Spinal cord (tissue), 10 donors: ENCODE results near the gene MTA1. TPM values are rescaled to one million over a fixed set of nuclear protein-coding genes. Genes with fewer than 3 reads are reported as not detected.

Source experiments
- DNase-seq, 6 donors: peaks; one replicate each; pipeline versions ENCODE4 v3.0.0 to v3.0.0-alpha.2; 2013 to 2015; ENCODE audit warnings: low spot score in 6 of 6, low read depth in 4 of 6
- H3K27ac ChIP-seq: one replicate; pipeline ENCODE4 v1.5.1; 2013; ENCODE audit warnings: low read depth, low read length, control low read depth
- H3K27me3 ChIP-seq: one replicate; pipeline ENCODE4 v1.6.1; 2013; ENCODE audit warnings: low read length; ENCODE audit not compliant: control insufficient read depth, insufficient read depth
- H3K36me3 ChIP-seq: one replicate; pipeline ENCODE4 v1.6.1; 2013; ENCODE audit warnings: low read length; ENCODE audit not compliant: control insufficient read depth, insufficient read depth
- H3K4me1 ChIP-seq: one replicate; pipeline ENCODE4 v1.6.1; 2013; ENCODE audit warnings: low read length; ENCODE audit not compliant: control insufficient read depth, insufficient read depth
- H3K4me3 ChIP-seq: one replicate; pipeline ENCODE4 v1.5.1; 2013; ENCODE audit warnings: low read depth, low read length, control low read depth
- H3K9me3 ChIP-seq: one replicate; pipeline ENCODE4 v1.6.1; 2013; ENCODE audit warnings: low read length; ENCODE audit not compliant: control insufficient read depth, insufficient read depth
- WGBS: methylation state at CpG from one replicate; pipeline ENCODE4 v1.1.5; 2013; ENCODE audit warnings: missing lambda C conversion rate; ENCODE audit not compliant: insufficient coverage; 5-methylcytosine and 5-hydroxymethylcytosine counted together
- polyA plus RNA-seq, 2 donors: library from polyadenylated mRNA; unstranded; fragments of 120-200 nt; gene quantifications; one replicate each; pipeline ENCODE4 v1.2.1, GENCODE V29; 2013; ENCODE audit not compliant: insufficient read length in 2 of 2
- total RNA-seq, 2 donors: library from RNA; depleted of rRNA in 1 of 2; stranded (reverse); fragments of 120-200 nt in 1 of 2; fragments of >200 nt in 1 of 2; gene quantifications; one replicate each; pipeline versions ENCODE4 v1.2.3 to v1.2.4, GENCODE V29; 2013 to 2014
- donor health status: healthy.

MTA1 gene
- total and polyA plus RNA-seq, 4 donors: 40.9 to 202 (median 126) TPM

- H3K4me3 ChIP-seq: peak overlapping the region; percentile 51
- WGBS: 1% methylated on average over 36 of the region's 44 CpGs
- H3K9me3 ChIP-seq: no peaks in the 10 kb centered on the region
- H3K27ac ChIP-seq: peak overlapping the region; percentile 90
- peak in 5 of 6 donors; percentile 68 to 97 (median 81) for DNase-seq
- H3K27me3 ChIP-seq: peaks cover 32% of the 10 kb centered on the region
- H3K36me3 ChIP-seq: peaks cover 28% of the 10 kb centered on the region
- peaks cover 69% of the 10 kb centered on the region for H3K4me1 ChIP-seq
These were observed 70.1 kb downstream of the MTA1 start for GRCh38 chr14:105489542-105490266.

- H3K27ac ChIP-seq: peak overlapping the region; percentile 90
- H3K9me3 ChIP-seq: no peaks in the 10 kb centered on the region
- peaks cover 30% of the 10 kb centered on the region for H3K27me3 ChIP-seq
- peak overlapping the region; percentile 51 for H3K4me3 ChIP-seq
- WGBS: 0% methylated on average over 33 of the region's 33 CpGs
- H3K36me3 ChIP-seq: peaks cover 31% of the 10 kb centered on the region
- peaks cover 64% of the 10 kb centered on the region for H3K4me1 ChIP-seq
- no peak for DNase-seq
These were observed 70.6 kb downstream of the MTA1 start for GRCh38 chr14:105490267-105490571.

DNA sequence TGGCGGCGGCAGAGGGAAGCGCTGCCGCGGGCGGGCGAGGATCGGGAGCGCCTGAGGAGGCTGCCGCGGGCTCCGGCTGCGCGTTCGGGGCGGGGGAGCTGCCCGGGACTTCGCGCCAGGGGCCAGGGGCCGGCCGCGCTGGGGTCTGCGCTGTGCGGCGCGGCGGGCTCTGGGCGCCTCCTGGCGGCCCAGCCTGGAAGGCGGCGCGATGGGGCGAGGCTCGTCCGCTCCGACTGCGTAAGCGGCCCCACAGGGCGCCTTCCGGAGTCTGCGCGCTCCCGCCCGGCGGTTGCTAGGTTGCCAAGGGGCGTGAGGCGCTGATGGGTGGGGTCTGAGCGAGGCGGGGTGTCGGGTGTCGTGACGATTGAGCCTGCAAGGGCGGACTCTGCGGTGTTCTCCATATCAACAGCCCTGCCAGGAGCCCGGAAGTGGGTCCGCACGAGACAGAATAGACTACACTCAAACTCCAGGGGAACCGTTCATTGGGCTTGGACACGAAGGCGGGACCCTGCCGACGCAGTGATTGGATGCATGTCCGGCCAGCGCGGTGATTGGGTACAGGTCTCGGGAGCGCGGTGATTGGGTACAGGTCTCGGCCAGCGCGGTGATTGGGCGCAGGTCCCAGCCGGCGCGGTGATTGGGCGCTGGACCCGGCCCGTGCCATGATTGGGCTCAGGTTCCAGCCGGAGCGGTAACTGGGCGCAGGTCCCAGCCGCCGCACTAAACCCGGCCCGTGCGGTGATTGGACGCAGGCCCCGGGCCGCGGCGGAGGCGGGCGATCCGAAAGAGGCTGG is 71.1 kb downstream of the MTA1 start, which contains the start of gene TEDC1:
Gene TEDC1, plus strand, starts transcription at position 675 of the 794 bp plus-strand sequence. CDS start 130 bp downstream, outside the sequence.
- under 1% methylated on average over 94 of the region's 94 CpGs for WGBS
- Histone ChIP-seq H3K9me3 (no peaks in the 10 kb centered on the region), H3K27me3 (peaks cover 26% of the 10 kb centered on the region), H3K4me3 (peak within 1 kb of the TSS; percentile 51), H3K4me1 (peaks cover 59% of the 10 kb centered on the region), H3K36me3 (peaks cover 37% of the 10 kb centered on the region), H3K27ac (peak within 1 kb of the TSS; percentile 90)
- DNase-seq: peak; percentile 98 to 100 (median 99)

- H3K27me3 ChIP-seq: peaks cover 19% of the 10 kb centered on the region
- H3K4me1 ChIP-seq: peaks cover 52% of the 10 kb centered on the region
- under 1% methylated on average over 53 of the region's 53 CpGs for WGBS
- H3K4me3 ChIP-seq: peak overlapping the region; percentile 38
- peak in 1 of 6 donors; percentile 55 for DNase-seq
- H3K9me3 ChIP-seq: no peaks in the 10 kb centered on the region
- no peak overlapping the region for H3K27ac ChIP-seq
- H3K36me3 ChIP-seq: peaks cover 43% of the 10 kb centered on the region
These were observed 71.8 kb downstream of the MTA1 start for GRCh38 chr14:105491366-105491973.

DNA sequence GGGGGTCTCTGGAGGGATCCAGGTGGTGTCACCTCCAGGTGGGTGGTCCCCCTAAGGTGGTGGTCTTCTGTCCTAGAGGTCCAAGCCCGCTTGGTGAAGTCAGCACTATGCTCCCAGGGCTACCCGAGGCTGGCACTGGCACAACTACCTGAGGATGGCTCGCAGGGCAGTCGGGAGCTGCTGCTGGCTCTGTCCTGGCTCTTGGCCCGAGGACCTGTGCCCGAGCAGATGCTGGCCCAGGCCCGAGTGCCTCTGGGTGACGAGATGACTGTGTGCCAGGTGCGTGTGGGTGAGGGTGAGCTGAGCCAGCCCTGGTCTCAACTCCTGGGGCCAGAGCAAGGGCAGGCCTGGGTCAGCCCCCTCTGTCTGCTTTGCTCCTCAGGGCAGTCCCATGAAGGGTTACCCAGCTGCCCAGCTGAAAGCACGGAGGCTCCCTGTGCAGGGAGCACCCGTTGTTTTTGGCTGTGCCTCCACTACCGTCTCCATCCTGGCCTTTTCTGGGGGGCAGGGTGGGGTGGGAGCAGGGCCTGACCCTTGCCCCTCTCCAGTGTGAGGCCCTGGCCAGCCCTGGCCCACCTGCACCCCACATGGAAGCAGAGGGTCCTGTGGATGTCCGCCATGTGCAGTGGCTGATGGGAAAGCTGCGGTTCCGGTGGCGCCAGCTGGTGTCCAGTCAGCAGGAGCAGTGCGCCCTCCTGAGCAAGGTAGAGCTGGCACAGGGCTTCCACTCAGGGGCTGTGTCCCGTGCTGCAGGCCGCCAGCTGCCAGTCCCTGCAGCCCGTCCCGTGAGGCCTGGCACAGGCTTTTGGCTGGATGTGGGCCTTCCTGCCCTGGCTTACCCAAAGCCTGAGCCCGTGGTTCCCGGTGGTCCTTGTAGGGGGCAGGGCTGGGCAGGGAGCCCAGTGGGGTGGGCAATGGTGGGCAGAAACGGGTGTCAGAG is 72.7 kb downstream of the MTA1 start:
- DNase-seq: no peak
- H3K4me3 ChIP-seq: peak overlapping the region; percentile 16
- H3K27me3 ChIP-seq: peaks cover 12% of the 10 kb centered on the region
- no peaks in the 10 kb centered on the region for H3K9me3 ChIP-seq
- WGBS: 90% methylated on average over 21 of the region's 24 CpGs
- no peak overlapping the region for H3K27ac ChIP-seq
- H3K36me3 ChIP-seq: peaks cover 51% of the 10 kb centered on the region
- H3K4me1 ChIP-seq: peaks cover 44% of the 10 kb centered on the region

GRCh38 chr14:105492971-105493871 is 73.6 kb downstream of the MTA1 start:
- H3K4me1 ChIP-seq: peaks cover 39% of the 10 kb centered on the region
- no peak overlapping the region for H3K4me3 ChIP-seq
- peak in 1 of 6 donors; percentile 8 for DNase-seq
- H3K27me3 ChIP-seq: peaks cover 3% of the 10 kb centered on the region
- no peak overlapping the region for H3K27ac ChIP-seq
- 92% methylated on average over 20 of the region's 20 CpGs for WGBS
- no peaks in the 10 kb centered on the region for H3K9me3 ChIP-seq
- H3K36me3 ChIP-seq: peaks cover 60% of the 10 kb centered on the region

DNA sequence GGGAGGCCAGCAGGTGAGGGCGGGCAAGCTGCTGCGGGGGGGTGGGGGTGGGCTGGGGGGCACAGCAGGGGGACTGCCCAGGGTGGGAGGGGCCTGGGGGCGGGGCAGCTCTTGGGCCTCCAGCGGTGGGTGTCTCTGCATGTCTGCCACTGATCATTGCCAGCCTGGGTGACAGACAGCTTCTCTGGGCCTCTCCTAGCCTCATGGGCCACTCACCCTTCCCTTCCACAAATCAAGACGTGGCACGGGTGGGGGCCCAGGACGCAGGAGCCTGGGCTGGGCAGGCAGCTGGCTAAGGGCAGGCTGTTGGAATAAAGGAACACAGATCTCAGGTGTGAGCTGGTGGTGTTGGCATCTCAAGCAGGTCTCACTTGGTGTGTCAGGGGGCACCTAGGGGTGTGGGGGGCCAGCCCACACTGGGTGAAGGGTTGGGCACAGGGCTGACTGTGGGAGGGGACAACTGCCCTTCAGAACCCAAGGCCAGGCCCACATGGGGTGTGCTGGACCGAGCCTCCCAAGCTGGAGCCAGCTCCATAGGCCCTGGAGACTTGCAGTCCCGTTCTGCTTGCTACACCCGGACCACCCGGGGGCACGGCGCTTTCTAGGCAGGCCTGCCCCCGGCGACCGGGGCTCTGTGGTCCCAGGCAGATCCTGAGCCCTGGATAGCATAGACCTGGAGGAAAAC is 74.4 kb downstream of the MTA1 start:
- no peak overlapping the region for H3K27ac ChIP-seq
- H3K4me1 ChIP-seq: peaks cover 39% of the 10 kb centered on the region
- H3K4me3 ChIP-seq: no peak overlapping the region
- 92% methylated on average over 10 of the region's 16 CpGs for WGBS
- H3K36me3 ChIP-seq: peaks cover 65% of the 10 kb centered on the region
- H3K27me3 ChIP-seq: no peaks in the 10 kb centered on the region
- DNase-seq: peak in 1 of 6 donors; percentile 1
- no peaks in the 10 kb centered on the region for H3K9me3 ChIP-seq

DNA sequence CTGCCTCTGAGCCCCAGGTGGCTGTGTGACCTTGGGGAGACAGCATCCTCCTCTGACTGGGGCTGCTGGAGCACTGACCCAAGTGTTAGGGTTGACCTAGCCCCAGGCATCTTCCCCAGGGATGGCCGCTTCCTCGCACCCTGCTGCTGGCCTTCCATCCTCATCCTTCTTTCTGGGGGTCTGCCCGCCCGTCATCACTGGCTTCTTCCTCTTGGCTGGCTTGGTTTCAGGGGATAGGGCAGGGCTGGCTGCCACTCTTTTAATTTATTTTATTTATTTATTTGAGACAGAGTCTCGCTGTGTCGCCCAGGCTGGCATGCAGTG is 74.9 kb downstream of the MTA1 start:
- DNase-seq: no peak
- Histone ChIP-seq H3K27me3 (no peaks in the 10 kb centered on the region), H3K4me3 (no peak overlapping the region), H3K4me1 (peaks cover 39% of the 10 kb centered on the region), H3K9me3 (no peaks in the 10 kb centered on the region), H3K36me3 (peaks cover 70% of the 10 kb centered on the region), H3K27ac (no peak overlapping the region)
- WGBS: 86% methylated on average over 4 of the region's 6 CpGs
